ENCODE results near the gene SNUPN.

The SNUPN gene

GRCh38 chr15:75625542-75626347 lies at the start of gene SNUPN:
Gene SNUPN (minus strand): TSS chr15:75625725. CDS start chr15:75621051, 4,674 bp downstream.
- peak; percentile 80 to 91 (median 90) for DNase-seq (ENCODE audit: low read depth in 4 of 4, low spot score in 1 of 4)

GRCh38 chr15:75674366-75674765 lies 48.8 kb upstream of the SNUPN start:
- DNase-seq (ENCODE audit: low read depth in 4 of 4, low spot score in 1 of 4) = no peak

GRCh38 chr15:75673426-75674235 lies 48.1 kb upstream of the SNUPN start:
- DNase-seq (ENCODE audit: low read depth in 4 of 4, low spot score in 1 of 4) = no peak

GRCh38 chr15:75672646-75673425 lies 47.3 kb upstream of the SNUPN start:
- no peak for DNase-seq (ENCODE audit: low read depth in 4 of 4, low spot score in 1 of 4)

GRCh38 chr15:75671730-75672602 lies 46.4 kb upstream of the SNUPN start:
- DNase-seq (ENCODE audit: low read depth in 4 of 4, low spot score in 1 of 4) = no peak

- no peak for DNase-seq (ENCODE audit: low read depth in 4 of 4, low spot score in 1 of 4)
Observed at GRCh38 chr15:75669879-75670212, 44.3 kb upstream of the SNUPN start.

- no peak for DNase-seq (ENCODE audit: low read depth in 4 of 4, low spot score in 1 of 4)
Observed at GRCh38 chr15:75669191-75669878, 43.8 kb upstream of the SNUPN start.

- no peak for DNase-seq (ENCODE audit: low read depth in 4 of 4, low spot score in 1 of 4)
Observed at GRCh38 chr15:75666823-75667501, 41.4 kb upstream of the SNUPN start.

- DNase-seq (ENCODE audit: low read depth in 4 of 4, low spot score in 1 of 4) = no peak
Observed at GRCh38 chr15:75663931-75664421, 38.5 kb upstream of the SNUPN start.

- DNase-seq (ENCODE audit: low read depth in 4 of 4, low spot score in 1 of 4) = no peak
Observed at GRCh38 chr15:75662823-75663519, 37.4 kb upstream of the SNUPN start.

GRCh38 chr15:75661756-75662140 lies 36.2 kb upstream of the SNUPN start:
- no peak for DNase-seq (ENCODE audit: low read depth in 4 of 4, low spot score in 1 of 4)

GRCh38 chr15:75661100-75661755 lies 35.7 kb upstream of the SNUPN start:
- no peak for DNase-seq (ENCODE audit: low read depth in 4 of 4, low spot score in 1 of 4)

- DNase-seq (ENCODE audit: low read depth in 4 of 4, low spot score in 1 of 4) = no peak
Observed at GRCh38 chr15:75659928-75660645, 34.6 kb upstream of the SNUPN start.

- no peak for DNase-seq (ENCODE audit: low read depth in 4 of 4, low spot score in 1 of 4)
Observed at GRCh38 chr15:75659141-75659771, 33.7 kb upstream of the SNUPN start.

- DNase-seq (ENCODE audit: low read depth in 4 of 4, low spot score in 1 of 4) = no peak
Observed at GRCh38 chr15:75656813-75657212, 31.3 kb upstream of the SNUPN start.

- DNase-seq (ENCODE audit: low read depth in 4 of 4, low spot score in 1 of 4) = no peak
Observed at GRCh38 chr15:75656331-75656730, 30.8 kb upstream of the SNUPN start.

- no peak for DNase-seq (ENCODE audit: low read depth in 4 of 4, low spot score in 1 of 4)
Observed at GRCh38 chr15:75655931-75656330, 30.4 kb upstream of the SNUPN start.
